HS-27A (cell line): ENCODE results near the gene MANSC1.

ENCODE experiments used
- DNase-seq: peaks from one replicate; pipeline ENCODE4 v3.0.0-alpha.2; 2012; ENCODE audit warnings: low read depth, missing footprints

MANSC1 gene

GRCh38 chr12:12349711-12350665 lies at the start of gene MANSC1:
MANSC1 (minus strand) TSS chr12:12350242; CDS start chr12:12343314, 6,928 bp downstream.
- no peak for DNase-seq

- no peak for DNase-seq
These were observed 49.1 kb upstream of the MANSC1 start for GRCh38 chr12:12399161-12399560.

- peak; percentile 50 for DNase-seq
These were observed 48.2 kb upstream of the MANSC1 start for GRCh38 chr12:12398026-12398859.

GRCh38 chr12:12397184-12397583 lies 47.1 kb upstream of the MANSC1 start:
- DNase-seq, result no peak

GRCh38 chr12:12396694-12397093 lies 46.7 kb upstream of the MANSC1 start:
- no peak for DNase-seq

GRCh38 chr12:12393171-12393570 lies 43.1 kb upstream of the MANSC1 start:
- no peak for DNase-seq

GRCh38 chr12:12392413-12392812 lies 42.4 kb upstream of the MANSC1 start:
- no peak for DNase-seq

GRCh38 chr12:12387501-12387900 lies 37.5 kb upstream of the MANSC1 start:
- no peak for DNase-seq

GRCh38 chr12:12384571-12385340 lies 34.7 kb upstream of the MANSC1 start:
- DNase-seq, result no peak

- no peak for DNase-seq
These were observed 31.9 kb upstream of the MANSC1 start for GRCh38 chr12:12381982-12382381.

GRCh38 chr12:12380949-12381593 lies 31.0 kb upstream of the MANSC1 start:
- no peak for DNase-seq

GRCh38 chr12:12379831-12380730 lies 30.0 kb upstream of the MANSC1 start:
- DNase-seq, result no peak

GRCh38 chr12:12378616-12379015 lies 28.6 kb upstream of the MANSC1 start:
- DNase-seq, result no peak

- peak; percentile 42 for DNase-seq
These were observed 26.8 kb upstream of the MANSC1 start for GRCh38 chr12:12376646-12377448.

- DNase-seq, result no peak
These were observed 23.1 kb upstream of the MANSC1 start for GRCh38 chr12:12372946-12373722.

GRCh38 chr12:12367482-12367998 lies 17.5 kb upstream of the MANSC1 start:
- DNase-seq, result no peak

- no peak for DNase-seq
These were observed 16.8 kb upstream of the MANSC1 start for GRCh38 chr12:12366701-12367481.

GRCh38 chr12:12365931-12366431 lies 15.9 kb upstream of the MANSC1 start:
- DNase-seq, result no peak
